Fibroblast of lung (primary cell): Measurements from ENCODE around the gene PMEPA1. TPM values are rescaled to one million over a fixed set of nuclear protein-coding genes. Genes with fewer than 3 reads are reported as not detected.

Experiments used
- DNase-seq, 2 donors: peaks; one replicate each; pipeline versions ENCODE4 v3.0.0 to v3.0.0-alpha.2; 2010; ENCODE audit warnings: low read depth in 2 of 2
- H2AFZ ChIP-seq: 2 replicates; pipeline ENCODE4 v1.5.1; 2012; ENCODE audit warnings: low read length, control low read depth, inconsistent platforms
- H3K27ac ChIP-seq: 2 replicates; pipeline ENCODE4 v1.5.1; 2011; ENCODE audit warnings: low read length, control low read depth; ENCODE audit not compliant: insufficient read depth
- H3K27me3 ChIP-seq: 2 replicates; pipeline ENCODE4 v1.5.1; 2011; ENCODE audit warnings: mild to moderate bottlenecking, low read length; ENCODE audit not compliant: control insufficient read depth, insufficient read depth
- H3K36me3 ChIP-seq: 2 replicates; pipeline ENCODE4 v1.5.1; 2011; ENCODE audit warnings: low read length; ENCODE audit not compliant: control insufficient read depth, insufficient read depth
- H3K4me1 ChIP-seq: 2 replicates; pipeline ENCODE4 v1.5.1; 2011; ENCODE audit warnings: low read length; ENCODE audit not compliant: control insufficient read depth, insufficient read depth; ENCODE audit errors: extremely low read depth
- H3K4me2 ChIP-seq: 2 replicates; pipeline ENCODE4 v1.5.1; 2011; ENCODE audit warnings: low read length, control low read depth; ENCODE audit not compliant: insufficient read depth; ENCODE audit errors: extremely low read depth
- H3K4me3 ChIP-seq, 4 experiments: fragments of 200-600 bp in 1 of 4; sonication (generic) in 1 of 4; replicated peaks in 1 of 4; 2 replicates each; pipeline ENCODE4 v1.5.1; 2011 to 2016; ENCODE audit warnings: low read length in 4 of 4, low read depth in 3 of 4, mild to moderate bottlenecking in 3 of 4, control low read depth in 2 of 4, inconsistent platforms in 1 of 4, mixed read lengths in 1 of 4; ENCODE audit not compliant: insufficient read depth in 1 of 4; ENCODE audit errors: control extremely low read depth in 1 of 4
- H3K79me2 ChIP-seq: 2 replicates; pipeline ENCODE4 v1.5.1; 2012; ENCODE audit warnings: mild to moderate bottlenecking, low read length, inconsistent platforms; ENCODE audit not compliant: control insufficient read depth, insufficient read depth
- H3K9ac ChIP-seq: 2 replicates; pipeline ENCODE4 v1.5.1; 2011; ENCODE audit warnings: mild to moderate bottlenecking, low read length, control low read depth; ENCODE audit not compliant: insufficient read depth
- H3K9me3 ChIP-seq: 2 replicates; pipeline ENCODE4 v1.5.1; 2012; ENCODE audit warnings: low read depth, low read length; ENCODE audit not compliant: control insufficient read depth, insufficient read depth
- H4K20me1 ChIP-seq: 2 replicates; pipeline ENCODE4 v1.5.1; 2011; ENCODE audit warnings: low read length; ENCODE audit not compliant: control insufficient read depth, insufficient read depth; ENCODE audit errors: extremely low read depth
- EZH2 ChIP-seq: IDR thresholded peaks from 2 replicates; pipeline ENCODE4 v1.5.1; 2012; ENCODE audit warnings: low read length, control low read depth, mild to moderate bottlenecking; ENCODE audit errors: missing control alignments
- polyA plus RNA-seq, 2 donors: library from polyadenylated mRNA; depleted of rRNA in 1 of 2; stranded (reverse) in 1 of 2; unstranded in 1 of 2; fragments of >200 nt; gene quantifications; 2 replicates each; pipeline ENCODE4 v1.2.1, GENCODE V29; 2011 to 2012; ENCODE audit warnings: missing spikeins in 1 of 2
- total RNA-seq: library from RNA; depleted of rRNA; stranded (reverse); fragments of >200 nt; gene quantifications from 2 replicates; pipeline ENCODE4 v1.2.1, GENCODE V29; 2014
- TF ChIP-seq, protein P1 (sequence below), 2 donors: IDR thresholded peaks in 1 of 2; conservative IDR thresholded peaks in 1 of 2; 1 replicate in 1 of 2; 2 replicates in 1 of 2; pipeline ENCODE4 v1.5.1; 2011 to 2012; ENCODE audit warnings: low read length in 2 of 2, control low read depth in 1 of 2, inconsistent platforms in 1 of 2, low read depth in 1 of 2, mild to moderate bottlenecking in 1 of 2

The PMEPA1 gene
- total and polyA plus RNA-seq, 2 donors (not counting 1 experiment from before 2014, with no cell fraction given) = 0.19 to 0.33 TPM

- Histone ChIP-seq H3K9me3 (no peaks in the 10 kb centered on the region), H3K79me2 (no peaks in the 10 kb centered on the region), H3K27ac (no peak within 1 kb of the TSS), H3K9ac (no peak within 1 kb of the TSS), H2AFZ (no peak within 1 kb of the TSS), H3K4me3 (no peak within 1 kb of the TSS), H3K4me2 (no peak within 1 kb of the TSS), H4K20me1 (no peaks in the 10 kb centered on the region), H3K27me3 (no peaks in the 10 kb centered on the region), H3K36me3 (no peaks in the 10 kb centered on the region), H3K4me1 (no peaks in the 10 kb centered on the region)
- TF ChIP-seq EZH2 = no peak
- DNase-seq = no peak
Observed at GRCh38 chr20:57620274-57620990, 89.4 kb downstream of the PMEPA1 start, which contains the start of gene ZBP1. TSS of gene ZBP1 (minus strand) at chr20:57620426. CDS start at chr20:57620295, 131 bp downstream.

GRCh38 chr20:57619051-57619831, 90.6 kb downstream of the PMEPA1 start:
- no peaks in the 10 kb centered on the region for H3K4me1 ChIP-seq
- DNase-seq = no peak
- H4K20me1 ChIP-seq = no peaks in the 10 kb centered on the region
- TF ChIP-seq, protein P1, sequence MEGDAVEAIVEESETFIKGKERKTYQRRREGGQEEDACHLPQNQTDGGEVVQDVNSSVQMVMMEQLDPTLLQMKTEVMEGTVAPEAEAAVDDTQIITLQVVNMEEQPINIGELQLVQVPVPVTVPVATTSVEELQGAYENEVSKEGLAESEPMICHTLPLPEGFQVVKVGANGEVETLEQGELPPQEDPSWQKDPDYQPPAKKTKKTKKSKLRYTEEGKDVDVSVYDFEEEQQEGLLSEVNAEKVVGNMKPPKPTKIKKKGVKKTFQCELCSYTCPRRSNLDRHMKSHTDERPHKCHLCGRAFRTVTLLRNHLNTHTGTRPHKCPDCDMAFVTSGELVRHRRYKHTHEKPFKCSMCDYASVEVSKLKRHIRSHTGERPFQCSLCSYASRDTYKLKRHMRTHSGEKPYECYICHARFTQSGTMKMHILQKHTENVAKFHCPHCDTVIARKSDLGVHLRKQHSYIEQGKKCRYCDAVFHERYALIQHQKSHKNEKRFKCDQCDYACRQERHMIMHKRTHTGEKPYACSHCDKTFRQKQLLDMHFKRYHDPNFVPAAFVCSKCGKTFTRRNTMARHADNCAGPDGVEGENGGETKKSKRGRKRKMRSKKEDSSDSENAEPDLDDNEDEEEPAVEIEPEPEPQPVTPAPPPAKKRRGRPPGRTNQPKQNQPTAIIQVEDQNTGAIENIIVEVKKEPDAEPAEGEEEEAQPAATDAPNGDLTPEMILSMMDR (conservative IDR thresholded peaks at IDR 0.05 in 1 of 2, IDR thresholded peaks at IDR 0.05 in 1 of 2; ENCODE audit: low read depth in 1 of 2, low read length in 2 of 2) = no peak
- TF ChIP-seq EZH2 = no peak
- no peaks in the 10 kb centered on the region for H3K79me2 ChIP-seq
- no peak overlapping the region for H3K4me2 ChIP-seq
- H3K27me3 ChIP-seq = no peaks in the 10 kb centered on the region
- no peaks in the 10 kb centered on the region for H3K9me3 ChIP-seq
- no peak overlapping the region for H3K4me3 ChIP-seq
- H2AFZ ChIP-seq = no peak overlapping the region
- H3K27ac ChIP-seq = no peak overlapping the region
- H3K9ac ChIP-seq = no peak overlapping the region
- no peaks in the 10 kb centered on the region for H3K36me3 ChIP-seq

DNA sequence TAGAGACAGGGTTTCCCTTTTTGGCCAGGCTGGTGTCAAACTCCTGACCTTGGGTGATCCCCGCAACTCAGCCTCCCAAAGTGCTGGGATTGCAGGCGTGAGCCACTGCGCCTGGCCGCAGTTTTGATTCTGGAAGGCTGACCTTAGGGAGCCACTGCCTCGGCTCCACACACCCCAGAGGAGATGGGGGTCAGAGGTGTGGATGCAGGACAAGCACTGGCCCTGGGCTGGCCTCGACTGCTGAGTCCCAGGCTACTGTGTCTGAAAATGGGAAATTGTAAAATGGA, 91.1 kb downstream of the PMEPA1 start:
- TF ChIP-seq, protein P1 (conservative IDR thresholded peaks at IDR 0.05 in 1 of 2, IDR thresholded peaks at IDR 0.05 in 1 of 2; ENCODE audit: low read depth in 1 of 2, low read length in 2 of 2) = no peak
- TF ChIP-seq EZH2 = no peak
- Histone ChIP-seq H3K27me3 (no peaks in the 10 kb centered on the region), H3K4me2 (no peak overlapping the region), H3K79me2 (no peaks in the 10 kb centered on the region), H3K4me1 (no peaks in the 10 kb centered on the region), H3K9me3 (no peaks in the 10 kb centered on the region), H3K27ac (no peak overlapping the region), H4K20me1 (no peaks in the 10 kb centered on the region), H3K36me3 (no peaks in the 10 kb centered on the region), H2AFZ (no peak overlapping the region), H3K4me3 (no peak overlapping the region), H3K9ac (no peak overlapping the region)
- no peak for DNase-seq
